Ascending aorta (tissue), 2 donors: ENCODE data around the gene PTOV1. TPM values are rescaled to one million over a fixed set of nuclear protein-coding genes. Genes with fewer than 3 reads are reported as not detected.
A peak's percentile ranks its signal among the peaks of the same experiment; 100 is the strongest.

Source experiments
- DNase-seq, 2 donors: peaks; one replicate each; pipeline ENCODE4 v3.0.0-alpha.2; 2019; ENCODE audit warnings: low spot score in 2 of 2
- H3K27ac ChIP-seq, 2 donors: fragments of 200-600 bp; sonication (generic); one replicate each; pipeline ENCODE4 v1.5.1; 2016 to 2017; ENCODE audit warnings: mild to moderate bottlenecking in 1 of 2
- H3K27me3 ChIP-seq: fragments of 200-600 bp; sonication (generic); one replicate; pipeline ENCODE4 v1.5.1; 2017
- H3K36me3 ChIP-seq, 2 donors: fragments of 200-600 bp; sonication (generic); one replicate each; pipeline ENCODE4 v1.5.1; 2016
- H3K4me1 ChIP-seq, 2 donors: fragments of 200-600 bp; sonication (generic); one replicate each; pipeline ENCODE4 v1.5.1; 2016 to 2017; ENCODE audit warnings: mild to moderate bottlenecking in 1 of 2
- H3K4me3 ChIP-seq, 2 donors: fragments of 200-600 bp; sonication (generic); one replicate each; pipeline ENCODE4 v1.5.1; 2016 to 2017; ENCODE audit warnings: mild to moderate bottlenecking in 1 of 2
- H3K9me3 ChIP-seq, 2 donors: fragments of 200-600 bp; sonication (generic); one replicate each; pipeline ENCODE4 v1.5.1; 2016
- intact Hi-C: fragments of 100-400 bp; cut with DNase I; formaldehyde crosslinking; loops from one replicate; pipeline ENCODE4 v1.15.1; 2023
- total RNA-seq: library from RNA; depleted of rRNA; stranded (reverse); fragments of >200 nt; gene quantifications from one replicate; pipeline ENCODE4 v1.1.0, GENCODE V29; 2016
- TF ChIP-seq, protein P1 (sequence below), 3 experiments: fragments of 200-600 bp in 2 of 3; fragments of 450-650 bp in 1 of 3; sonication (generic) in 2 of 3; IDR thresholded peaks; one replicate each; pipeline ENCODE4 v1.5.1; 2016 to 2019; ENCODE audit warnings: antibody characterized with exemption in 3 of 3, mild to moderate bottlenecking in 1 of 3, moderate library complexity in 1 of 3

The PTOV1 gene
- total RNA-seq, 1 donor from 2014 or later = 163 TPM

DNA sequence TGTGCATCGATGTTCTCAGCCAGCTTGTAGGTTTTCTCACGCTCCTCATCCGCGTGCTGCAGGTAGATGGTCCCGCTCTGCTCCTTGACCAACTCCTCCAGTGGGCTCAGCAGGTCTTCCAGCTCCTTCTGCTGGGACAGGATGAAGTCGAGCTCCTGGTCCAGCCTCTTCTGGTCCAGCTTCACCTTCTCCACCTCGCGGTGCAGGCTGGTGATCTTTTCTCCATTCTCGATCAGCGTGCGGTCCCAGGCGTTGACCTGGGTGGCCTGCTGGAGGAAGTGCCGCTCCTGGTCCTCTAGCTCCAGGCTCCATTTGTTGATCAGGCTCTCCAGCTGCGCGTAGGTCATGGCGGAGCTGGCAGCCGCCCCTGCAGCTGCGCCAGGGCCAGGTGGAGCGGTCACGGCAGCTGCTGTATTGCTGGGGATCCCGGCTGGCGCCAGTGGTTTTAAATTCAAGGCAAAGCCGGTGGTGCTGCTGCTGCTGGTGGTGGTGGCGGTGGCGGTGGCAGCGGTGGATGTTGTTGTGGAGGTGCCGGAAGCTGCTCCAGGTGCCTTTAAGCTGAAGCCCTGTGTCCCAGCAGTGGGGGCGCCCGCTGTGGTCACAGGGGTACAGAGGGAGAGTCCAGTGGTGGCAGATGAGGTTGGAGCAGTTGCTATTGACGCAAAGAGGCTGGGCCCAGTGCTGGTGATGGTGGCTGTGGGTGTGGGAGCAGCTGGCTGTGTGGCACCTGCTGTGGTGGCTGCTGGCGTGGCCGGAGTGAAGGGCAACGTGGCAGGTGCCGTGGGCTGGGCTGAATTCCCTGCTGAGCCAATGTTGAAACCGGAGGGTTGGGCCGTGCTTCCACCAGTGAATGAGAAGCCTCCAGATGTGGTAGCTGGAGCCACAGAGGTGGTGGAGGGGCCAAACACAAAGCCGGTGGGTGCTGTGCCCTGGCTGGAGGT lies 57.8 kb downstream of the PTOV1 start:
- Histone ChIP-seq H3K4me3 (no peak overlapping the region), H3K27me3 (no peaks in the 10 kb centered on the region), H3K36me3 (peaks cover 25 to 37% of the 10 kb centered on the region in 2 donors), H3K4me1 (peaks cover 7 to 10% of the 10 kb centered on the region in 2 donors), H3K9me3 (no peaks in the 10 kb centered on the region), H3K27ac (no peak overlapping the region)
- TF ChIP-seq, protein P1, sequence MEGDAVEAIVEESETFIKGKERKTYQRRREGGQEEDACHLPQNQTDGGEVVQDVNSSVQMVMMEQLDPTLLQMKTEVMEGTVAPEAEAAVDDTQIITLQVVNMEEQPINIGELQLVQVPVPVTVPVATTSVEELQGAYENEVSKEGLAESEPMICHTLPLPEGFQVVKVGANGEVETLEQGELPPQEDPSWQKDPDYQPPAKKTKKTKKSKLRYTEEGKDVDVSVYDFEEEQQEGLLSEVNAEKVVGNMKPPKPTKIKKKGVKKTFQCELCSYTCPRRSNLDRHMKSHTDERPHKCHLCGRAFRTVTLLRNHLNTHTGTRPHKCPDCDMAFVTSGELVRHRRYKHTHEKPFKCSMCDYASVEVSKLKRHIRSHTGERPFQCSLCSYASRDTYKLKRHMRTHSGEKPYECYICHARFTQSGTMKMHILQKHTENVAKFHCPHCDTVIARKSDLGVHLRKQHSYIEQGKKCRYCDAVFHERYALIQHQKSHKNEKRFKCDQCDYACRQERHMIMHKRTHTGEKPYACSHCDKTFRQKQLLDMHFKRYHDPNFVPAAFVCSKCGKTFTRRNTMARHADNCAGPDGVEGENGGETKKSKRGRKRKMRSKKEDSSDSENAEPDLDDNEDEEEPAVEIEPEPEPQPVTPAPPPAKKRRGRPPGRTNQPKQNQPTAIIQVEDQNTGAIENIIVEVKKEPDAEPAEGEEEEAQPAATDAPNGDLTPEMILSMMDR (IDR thresholded peaks at IDR 0.05) = no peak
- intact Hi-C loops = no loop called here
- no peak for DNase-seq

DNA sequence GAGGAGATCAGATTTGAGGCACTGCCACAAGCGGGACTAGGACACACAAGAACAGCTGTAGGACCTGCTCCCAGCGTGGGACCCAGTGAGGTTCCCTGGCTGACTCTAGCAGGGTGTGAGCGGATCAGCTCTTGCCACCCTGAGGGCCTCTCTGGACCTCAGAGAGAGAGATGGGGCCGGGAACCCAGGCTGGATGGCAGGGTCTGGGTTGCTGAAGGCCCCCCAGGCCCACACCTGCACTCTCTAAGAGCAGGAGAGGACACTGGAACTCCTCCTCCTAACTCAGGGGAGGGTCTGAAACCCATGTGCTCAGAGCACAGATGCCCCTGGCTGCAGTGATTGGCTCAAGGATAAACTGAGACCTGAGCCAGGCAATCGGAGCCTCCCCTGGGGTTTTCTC lies 59.2 kb downstream of the PTOV1 start:
- Histone ChIP-seq H3K27ac (peak overlapping the region; percentile 62 to 73), H3K36me3 (peaks cover 25 to 45% of the 10 kb centered on the region in 2 donors), H3K4me3 (no peak overlapping the region), H3K4me1 (peaks cover 7 to 10% of the 10 kb centered on the region in 2 donors), H3K27me3 (no peaks in the 10 kb centered on the region), H3K9me3 (no peaks in the 10 kb centered on the region)
- no peak for DNase-seq
- TF ChIP-seq, protein P1 (IDR thresholded peaks at IDR 0.05) = no peak
- intact Hi-C loops = no loop called here

Other genes starting within 250 kb of the PTOV1 start
- gene RRAS, start 211.0 kb upstream of the PTOV1 start, total RNA-seq = 161 TPM
- 72.2 TPM for gene SCAF1, start 208.9 kb upstream of the PTOV1 start, total RNA-seq
- 75.9 TPM for gene IRF3, start 185.3 kb upstream of the PTOV1 start, total RNA-seq
- 0.64 TPM for gene BCL2L12, start 185.2 kb upstream of the PTOV1 start, total RNA-seq
- 271 TPM for gene PRMT1, start 173.9 kb upstream of the PTOV1 start, total RNA-seq
- gene ADM5, start 161.6 kb upstream of the PTOV1 start, total RNA-seq = 9.8 TPM
- 12.3 TPM for gene CPT1C, start 160.0 kb upstream of the PTOV1 start, total RNA-seq
- gene TSKS, start 87.9 kb upstream of the PTOV1 start, total RNA-seq = not detected
- gene AP2A1, start 84.2 kb upstream of the PTOV1 start, total RNA-seq = 249 TPM
- gene FUZ, start 37.9 kb upstream of the PTOV1 start, total RNA-seq = 22.1 TPM
- 54.0 TPM for gene MED25, start 32.9 kb upstream of the PTOV1 start, total RNA-seq
- gene PNKP, start 16.4 kb downstream of the PTOV1 start, total RNA-seq = 46.3 TPM
- 12.8 TPM for gene AKT1S1, start 26.2 kb downstream of the PTOV1 start, total RNA-seq
- gene TBC1D17, start 26.5 kb downstream of the PTOV1 start, total RNA-seq = 44.6 TPM
- gene IL4I1, start 45.7 kb downstream of the PTOV1 start, total RNA-seq = 0.96 TPM
- 4.3 TPM for gene ATF5, start 78.0 kb downstream of the PTOV1 start, total RNA-seq
- 38.8 TPM for gene NUP62, start 78.3 kb downstream of the PTOV1 start, total RNA-seq
- gene SIGLEC11, start 110.0 kb downstream of the PTOV1 start, total RNA-seq = 12.7 TPM
- gene VRK3, start 174.2 kb downstream of the PTOV1 start, total RNA-seq = 27.6 TPM
- 3.4 TPM for gene ZNF473, start 174.8 kb downstream of the PTOV1 start, total RNA-seq